GM19395 (cell line): ENCODE measurements around the gene CISD3.
"Not testable (repeated sequence)": the region's sequence is repeated elsewhere in the genome, so short reads cannot be mapped to it uniquely, and the experiment has no call there.

Experiments
- ATAC-seq: cut with Tn5 transposase; IDR thresholded peaks from one replicate; pipeline ENCODE4 v1.9.1; 2021; ENCODE audit warnings: mild to moderate bottlenecking, moderate library complexity; ENCODE audit not compliant: unreplicated experiment

CISD3 gene

DNA sequence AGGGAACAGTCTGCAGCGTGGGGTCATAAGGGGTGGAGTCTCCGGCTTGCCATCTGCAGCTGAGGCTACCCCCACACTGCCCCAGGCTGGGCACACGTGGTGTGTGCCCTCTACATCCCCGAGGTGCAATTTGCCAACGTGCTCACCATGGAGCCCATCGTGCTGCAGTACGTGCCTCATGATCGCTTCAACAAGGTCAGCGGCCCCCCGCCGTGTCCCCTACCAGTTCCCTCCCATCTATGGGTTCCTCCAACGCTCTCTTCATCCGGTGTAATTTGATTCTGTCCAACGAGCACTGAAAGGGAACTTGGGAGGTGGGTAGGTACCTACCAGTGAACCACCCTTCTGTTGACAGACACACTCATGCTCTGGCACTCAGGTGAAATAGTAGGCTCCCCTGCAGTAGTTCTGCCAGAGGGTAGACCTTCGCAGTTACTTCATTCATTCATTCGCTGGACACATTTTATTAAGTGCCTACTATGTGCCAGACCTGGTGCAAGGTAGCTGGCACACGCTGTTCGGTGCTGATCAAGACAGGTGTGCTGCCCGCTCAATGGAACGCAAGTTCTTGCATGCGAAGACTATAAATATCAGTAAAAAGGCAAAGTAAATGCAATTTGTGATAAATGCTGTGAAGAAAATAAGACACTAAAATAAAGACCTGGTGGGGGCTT, 22.3 kb upstream of the CISD3 start:
- no peak for ATAC-seq

DNA sequence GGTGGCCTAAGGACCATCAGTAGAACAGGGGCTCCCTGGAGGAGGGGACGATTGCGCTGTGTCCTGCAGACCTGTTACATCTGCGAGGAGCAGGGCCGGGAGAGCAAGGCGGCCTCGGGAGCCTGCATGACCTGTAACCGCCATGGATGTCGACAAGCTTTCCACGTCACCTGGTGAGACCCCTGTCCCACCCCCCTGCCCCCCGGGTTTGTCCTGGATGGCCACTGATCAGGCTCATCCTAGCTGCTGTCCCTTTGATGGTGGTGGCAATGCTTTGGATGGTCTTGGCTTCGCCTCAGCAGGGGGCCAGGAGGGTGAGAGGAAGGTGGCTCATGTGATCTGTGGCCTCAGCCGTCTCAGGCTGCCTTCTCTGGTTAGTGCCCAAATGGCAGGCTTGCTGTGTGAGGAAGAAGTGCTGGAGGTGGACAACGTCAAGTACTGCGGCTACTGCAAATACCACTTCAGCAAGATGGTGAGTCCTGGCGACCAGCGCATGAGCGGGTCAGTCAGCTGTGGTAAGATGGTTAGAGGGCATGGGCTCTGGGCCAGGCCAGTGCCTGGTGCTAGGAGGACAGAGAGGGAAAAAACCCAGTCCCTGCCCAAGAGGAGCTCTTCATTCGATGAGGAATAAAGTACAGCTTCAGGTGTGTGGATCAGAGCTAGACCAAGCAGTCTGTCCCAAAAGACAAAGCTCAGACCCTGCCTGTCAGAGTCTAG, 20.9 kb upstream of the CISD3 start:
- ATAC-seq = no peak

DNA sequence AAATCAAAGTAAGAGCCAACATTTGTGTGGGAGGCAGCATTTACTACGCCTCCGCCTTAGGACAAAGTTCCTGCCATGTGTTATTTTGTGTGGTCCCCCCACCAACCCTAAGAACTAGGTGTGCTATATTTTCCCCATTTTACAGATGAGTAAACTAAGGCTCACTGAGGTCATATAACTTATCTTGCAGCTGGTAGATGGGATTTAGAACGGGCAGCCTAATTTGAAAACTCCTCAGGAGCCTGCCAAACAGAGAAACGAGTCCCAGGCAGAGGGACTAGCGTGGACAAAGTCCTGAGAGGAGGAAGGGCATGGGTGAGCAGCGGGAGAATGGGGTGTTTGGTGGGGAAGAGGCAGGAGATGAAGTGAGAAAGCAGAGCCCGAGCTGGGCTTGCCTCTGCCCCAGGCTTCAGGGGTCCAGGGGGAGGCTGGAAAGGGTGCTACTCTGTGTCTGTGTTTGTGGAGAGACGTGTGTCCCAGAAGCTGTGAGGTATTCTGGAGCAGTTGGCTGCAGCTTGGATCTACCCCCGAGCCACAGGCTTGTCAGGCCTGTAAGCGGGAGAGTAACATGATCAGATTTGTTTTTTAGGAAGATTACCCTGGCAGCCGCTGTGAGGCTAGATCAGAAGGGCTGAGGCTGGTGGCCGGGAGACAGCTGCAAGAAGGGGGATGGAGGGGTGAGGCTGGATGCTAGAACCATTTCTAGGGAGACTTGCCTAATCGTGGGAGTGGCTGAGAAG, 20.1 kb upstream of the CISD3 start:
- ATAC-seq = no peak

DNA sequence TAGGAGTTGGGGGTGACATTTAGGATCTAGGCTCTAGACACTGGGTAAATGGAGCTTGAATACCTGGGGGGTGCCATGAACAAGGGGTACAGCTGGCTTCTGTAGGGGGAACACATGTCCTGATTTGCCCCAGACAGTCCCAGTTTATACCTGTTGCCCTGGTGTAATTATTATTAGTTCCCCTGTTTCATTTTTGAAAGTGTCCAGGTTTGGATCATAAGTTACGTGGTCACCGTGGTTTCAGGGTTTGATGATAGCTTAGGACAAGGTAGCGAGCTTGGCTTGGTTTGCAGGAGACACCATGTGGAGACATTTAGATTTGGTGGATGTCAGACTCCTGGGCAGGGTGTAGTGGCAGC, 19.6 kb upstream of the CISD3 start:
- ATAC-seq = no peak

DNA sequence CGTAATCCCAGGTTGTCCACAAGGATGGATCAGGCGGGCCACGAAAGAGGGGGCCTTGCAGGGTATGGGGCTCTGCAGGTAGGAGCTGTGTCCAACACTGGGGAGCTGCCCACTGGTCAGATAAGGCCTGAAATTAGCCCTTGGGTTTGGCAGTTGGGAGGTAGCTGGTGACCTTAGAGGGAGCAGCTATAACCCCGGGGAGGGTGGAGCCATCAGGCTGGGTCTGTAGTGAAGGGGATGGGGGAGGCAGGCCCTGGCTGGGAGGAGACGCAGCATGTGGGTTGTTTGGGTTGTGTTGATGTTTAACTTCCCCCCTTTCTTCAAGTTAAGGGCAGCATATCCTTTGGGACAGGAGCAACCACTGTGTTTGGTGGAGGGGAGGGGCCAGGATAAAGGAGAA, 19.2 kb upstream of the CISD3 start:
- ATAC-seq = no peak

DNA sequence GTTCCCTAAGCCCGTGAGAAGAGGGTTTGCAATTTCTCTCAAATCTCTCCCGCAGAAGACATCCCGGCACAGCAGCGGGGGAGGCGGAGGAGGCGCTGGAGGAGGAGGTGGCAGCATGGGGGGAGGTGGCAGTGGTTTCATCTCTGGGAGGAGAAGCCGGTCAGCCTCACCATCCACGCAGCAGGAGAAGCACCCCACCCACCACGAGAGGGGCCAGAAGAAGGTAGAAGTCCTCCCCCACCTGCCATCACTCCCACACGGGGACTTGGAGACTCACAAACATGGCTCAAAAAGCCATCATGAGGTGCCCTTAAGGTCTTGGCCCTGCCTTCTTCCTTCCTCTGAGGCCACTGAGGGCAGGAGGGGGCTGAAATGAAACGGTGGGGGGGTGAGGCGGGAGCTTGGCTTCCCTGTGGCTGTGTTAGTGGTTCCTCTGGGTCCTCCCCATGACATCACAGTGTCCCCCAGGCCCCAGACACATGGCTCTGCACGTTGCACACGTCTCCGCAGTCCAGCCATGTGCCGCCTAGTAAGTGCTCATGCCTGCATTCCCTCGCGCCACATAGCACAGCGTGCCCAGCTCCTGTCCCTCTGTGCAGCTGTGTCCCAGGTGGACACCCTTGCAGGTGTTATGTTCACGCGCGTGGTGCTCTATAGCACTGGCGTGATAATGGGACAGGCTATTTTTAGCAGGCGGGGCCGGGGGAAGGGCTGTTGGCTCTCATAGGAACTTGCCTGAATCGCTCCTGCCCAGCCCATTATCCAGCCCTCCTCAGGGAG, 18.2 kb upstream of the CISD3 start:
- no peak for ATAC-seq

DNA sequence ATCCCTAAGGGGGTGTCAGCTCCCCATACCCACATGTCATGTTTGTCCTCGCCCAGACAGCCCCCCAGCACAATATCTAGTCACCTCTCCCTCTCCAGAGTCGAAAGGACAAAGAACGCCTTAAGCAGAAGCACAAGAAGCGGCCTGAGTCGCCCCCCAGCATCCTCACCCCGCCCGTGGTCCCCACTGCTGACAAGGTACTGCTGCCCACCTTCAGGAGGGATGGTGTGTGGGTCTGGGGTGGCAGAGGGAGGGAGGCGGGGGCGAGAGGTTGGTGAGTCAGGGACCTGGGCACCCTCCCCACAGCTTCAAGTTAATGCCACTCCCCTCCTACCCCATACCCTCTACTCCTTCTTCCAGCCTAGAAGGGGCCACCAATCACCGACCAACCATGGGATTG, 17.5 kb upstream of the CISD3 start:
- no peak for ATAC-seq

DNA sequence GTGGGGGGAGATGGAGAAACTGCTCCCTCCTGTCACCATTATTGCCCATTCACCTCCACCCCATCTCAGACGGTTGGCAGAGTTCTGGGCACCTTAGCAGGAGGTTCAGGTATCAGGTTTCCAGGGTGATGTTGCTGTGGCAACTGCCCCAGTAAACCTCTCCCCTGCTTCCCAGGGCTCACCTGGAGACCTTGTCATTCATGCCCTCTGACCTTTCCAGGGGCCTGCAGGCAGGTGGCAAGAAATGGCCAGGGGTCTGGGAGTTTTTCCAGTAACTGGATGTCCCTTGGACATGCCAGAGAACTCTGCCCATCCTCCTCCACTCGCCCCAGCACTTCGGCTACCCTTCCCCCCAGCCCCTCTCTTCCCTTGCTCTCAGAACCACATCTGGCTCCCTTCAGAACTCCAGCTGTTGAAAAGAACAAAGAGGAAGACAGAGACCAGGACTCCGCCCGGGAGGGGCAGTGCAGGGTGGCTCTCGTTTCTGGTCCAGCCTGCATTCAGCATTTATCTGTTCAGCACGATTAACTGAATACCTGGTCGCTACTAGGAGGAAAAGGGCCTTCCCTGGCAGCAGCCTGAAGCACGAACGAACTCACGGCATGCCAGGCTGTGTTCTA, 16.6 kb upstream of the CISD3 start:
- no peak for ATAC-seq

DNA sequence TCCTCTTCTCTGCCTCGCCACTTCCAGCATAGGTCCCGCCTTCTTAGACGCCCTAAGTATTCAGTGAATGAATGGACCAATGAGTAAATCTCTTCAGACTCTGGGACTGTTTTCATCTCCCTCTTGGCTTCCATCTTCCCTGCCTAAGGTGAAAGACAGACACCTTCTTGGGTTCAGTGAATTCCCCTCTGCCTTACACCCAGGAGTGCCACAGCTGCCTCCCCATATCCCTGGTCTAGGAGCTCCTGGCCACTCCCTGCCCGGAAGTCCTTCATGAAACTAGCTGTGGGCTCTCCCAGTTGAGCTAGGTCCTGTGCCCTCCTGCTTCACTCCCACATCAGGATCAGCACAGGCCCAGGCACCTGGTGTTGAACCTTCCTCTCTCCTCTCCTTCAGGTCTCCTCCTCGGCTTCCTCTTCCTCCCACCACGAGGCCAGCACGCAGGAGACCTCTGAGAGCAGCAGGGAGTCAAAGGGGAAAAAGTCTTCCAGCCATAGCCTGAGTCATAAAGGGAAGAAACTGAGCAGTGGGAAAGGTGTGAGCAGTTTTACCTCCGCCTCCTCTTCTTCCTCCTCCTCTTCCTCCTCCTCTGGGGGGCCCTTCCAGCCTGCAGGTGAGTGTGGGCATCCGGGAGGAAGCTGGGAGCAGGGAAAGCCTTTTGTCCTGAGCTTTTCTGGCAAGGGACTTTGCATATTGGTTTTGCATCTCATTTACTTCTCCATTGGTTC, 14.8 kb upstream of the CISD3 start:
- no peak for ATAC-seq

DNA sequence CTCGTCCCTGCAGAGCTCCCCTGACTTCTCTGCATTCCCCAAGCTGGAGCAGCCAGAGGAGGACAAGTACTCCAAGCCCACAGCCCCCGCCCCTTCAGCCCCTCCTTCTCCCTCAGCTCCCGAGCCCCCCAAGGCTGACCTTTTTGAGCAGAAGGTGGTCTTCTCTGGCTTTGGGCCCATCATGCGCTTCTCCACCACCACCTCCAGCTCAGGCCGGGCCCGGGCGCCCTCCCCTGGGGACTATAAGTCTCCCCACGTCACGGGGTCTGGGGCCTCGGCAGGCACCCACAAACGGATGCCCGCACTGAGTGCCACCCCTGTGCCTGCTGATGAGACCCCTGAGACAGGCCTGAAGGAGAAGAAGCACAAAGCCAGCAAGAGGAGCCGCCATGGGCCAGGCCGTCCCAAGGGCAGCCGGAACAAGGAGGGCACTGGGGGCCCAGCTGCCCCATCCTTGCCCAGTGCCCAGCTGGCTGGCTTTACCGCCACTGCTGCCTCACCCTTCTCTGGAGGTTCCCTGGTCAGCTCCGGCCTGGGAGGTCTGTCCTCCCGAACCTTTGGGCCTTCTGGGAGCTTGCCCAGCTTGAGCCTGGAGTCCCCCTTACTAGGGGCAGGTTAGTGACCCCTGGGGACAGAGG, 13.7 kb upstream of the CISD3 start:
- ATAC-seq = no peak

DNA sequence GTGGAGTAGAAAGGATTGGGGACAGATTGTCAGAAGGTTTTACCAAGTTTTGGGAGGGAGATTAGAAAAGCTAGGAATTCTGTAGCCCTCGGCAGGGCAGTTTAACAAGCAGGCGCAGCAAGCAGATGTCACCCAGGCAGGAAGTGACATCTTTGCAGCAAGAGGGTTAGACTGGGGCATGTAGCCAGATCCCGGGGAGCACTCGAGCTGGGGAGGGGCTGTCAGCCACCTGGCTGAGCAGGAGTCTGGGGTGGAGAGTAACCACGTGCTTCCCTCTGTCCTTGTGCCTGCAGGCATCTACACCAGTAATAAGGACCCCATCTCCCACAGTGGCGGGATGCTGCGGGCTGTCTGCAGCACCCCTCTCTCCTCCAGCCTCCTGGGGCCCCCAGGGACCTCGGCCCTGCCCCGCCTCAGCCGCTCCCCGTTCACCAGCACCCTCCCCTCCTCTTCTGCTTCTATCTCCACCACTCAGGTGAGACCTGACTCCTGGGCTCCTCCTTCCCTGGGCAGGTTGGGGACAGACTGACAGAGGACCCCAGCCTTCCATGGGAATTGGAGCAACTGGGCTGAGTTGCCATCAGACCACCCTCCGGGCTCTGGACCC, 12.9 kb upstream of the CISD3 start:
- ATAC-seq = no peak

DNA sequence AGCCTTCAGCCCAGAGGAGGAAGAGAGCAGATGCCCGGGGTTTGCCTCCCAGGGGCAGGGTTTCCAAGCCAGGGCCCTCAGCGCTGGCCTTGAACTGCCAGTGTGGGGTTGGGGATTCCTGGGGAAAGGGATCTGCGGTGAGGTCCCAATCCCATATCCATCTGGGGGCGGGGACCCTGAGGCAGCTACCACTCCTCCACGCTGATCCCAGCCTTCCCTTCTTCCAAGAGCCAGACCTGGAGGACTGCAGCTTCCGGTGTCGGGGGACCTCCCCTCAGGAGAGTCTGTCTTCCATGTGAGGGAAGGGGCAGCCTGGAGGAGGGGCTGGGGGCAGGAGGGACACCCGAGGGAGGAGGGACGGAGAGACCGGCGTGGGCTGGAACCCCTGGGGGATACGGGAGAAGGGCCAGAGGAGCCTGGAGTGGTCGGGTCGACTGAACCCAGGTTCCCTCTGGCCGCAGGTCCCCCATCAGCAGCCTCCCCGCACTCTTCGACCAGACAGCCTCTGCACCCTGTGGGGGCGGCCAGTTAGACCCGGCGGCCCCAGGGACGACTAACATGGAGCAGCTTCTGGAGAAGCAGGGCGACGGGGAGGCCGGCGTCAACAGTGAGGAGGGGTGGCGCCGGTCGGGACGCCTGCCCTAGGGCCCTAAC, 10.7 kb upstream of the CISD3 start:
- no peak for ATAC-seq

DNA sequence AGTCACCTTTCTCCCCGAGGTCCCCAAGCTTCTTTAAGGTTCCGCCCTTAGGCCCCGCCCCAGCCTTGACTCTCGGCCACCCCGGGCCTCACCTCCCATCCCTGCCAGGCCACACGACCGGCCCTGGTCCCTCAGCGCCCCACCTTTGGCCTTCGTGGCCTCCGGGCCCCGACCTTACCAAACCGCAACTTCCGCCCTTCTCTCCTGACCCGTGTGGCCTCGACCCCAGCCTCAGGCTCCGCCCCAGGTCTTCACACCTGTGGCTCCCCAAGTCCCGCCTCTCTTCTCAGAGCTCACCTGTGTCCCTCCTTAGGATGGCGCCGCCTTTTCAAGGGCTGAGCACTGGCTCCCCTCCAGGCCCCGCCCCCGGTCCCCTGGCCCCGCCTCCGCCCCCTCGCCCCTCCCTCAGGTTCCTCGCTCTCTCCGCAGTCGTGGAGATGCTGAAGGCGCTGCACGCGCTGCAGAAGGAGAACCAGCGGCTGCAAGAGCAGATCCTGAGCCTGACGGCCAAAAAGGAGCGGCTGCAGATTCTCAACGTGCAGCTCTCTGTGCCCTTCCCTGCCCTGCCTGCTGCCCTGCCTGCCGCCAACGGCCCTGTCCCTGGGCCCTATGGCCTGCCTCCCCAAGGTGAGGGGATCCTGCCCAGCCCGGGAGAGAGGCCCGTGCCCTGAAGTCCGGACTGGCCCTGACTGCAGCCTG, 10.0 kb upstream of the CISD3 start:
- ATAC-seq = no peak

DNA sequence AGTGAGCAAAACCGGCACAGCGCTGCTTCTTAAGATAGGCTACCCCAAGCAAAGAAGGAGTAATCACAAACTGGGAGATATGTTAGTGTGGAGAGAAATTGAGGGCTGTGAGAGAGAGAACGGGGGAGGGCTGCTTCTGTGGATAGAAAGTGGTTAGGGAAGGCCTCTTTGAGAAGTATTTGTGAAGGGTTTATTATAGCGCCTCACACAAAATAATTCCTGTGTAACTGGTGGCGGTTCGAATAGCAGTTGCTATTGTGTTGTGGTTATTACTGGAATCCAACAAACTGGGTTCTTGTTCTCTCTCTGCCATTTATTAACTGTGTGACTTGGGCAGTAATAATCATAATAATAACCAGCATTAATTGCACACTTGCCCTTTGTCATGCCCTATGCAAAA, 9.2 kb upstream of the CISD3 start:
- no peak for ATAC-seq

DNA sequence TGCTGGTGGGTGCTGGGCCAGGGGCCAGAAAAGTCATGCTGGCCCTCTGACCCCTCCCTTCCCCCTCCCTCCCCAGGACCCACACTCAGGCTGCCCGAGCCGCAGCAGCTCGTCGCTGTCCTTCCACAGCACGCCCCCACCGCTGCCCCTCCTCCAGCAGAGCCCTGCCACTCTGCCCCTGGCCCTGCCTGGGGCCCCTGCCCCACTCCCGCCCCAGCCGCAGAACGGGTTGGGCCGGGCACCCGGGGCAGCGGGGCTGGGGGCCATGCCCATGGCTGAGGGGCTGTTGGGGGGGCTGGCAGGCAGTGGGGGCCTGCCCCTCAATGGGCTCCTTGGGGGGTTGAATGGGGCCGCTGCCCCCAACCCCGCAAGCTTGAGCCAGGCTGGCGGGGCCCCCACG, 8.3 kb upstream of the CISD3 start:
- no peak for ATAC-seq

DNA sequence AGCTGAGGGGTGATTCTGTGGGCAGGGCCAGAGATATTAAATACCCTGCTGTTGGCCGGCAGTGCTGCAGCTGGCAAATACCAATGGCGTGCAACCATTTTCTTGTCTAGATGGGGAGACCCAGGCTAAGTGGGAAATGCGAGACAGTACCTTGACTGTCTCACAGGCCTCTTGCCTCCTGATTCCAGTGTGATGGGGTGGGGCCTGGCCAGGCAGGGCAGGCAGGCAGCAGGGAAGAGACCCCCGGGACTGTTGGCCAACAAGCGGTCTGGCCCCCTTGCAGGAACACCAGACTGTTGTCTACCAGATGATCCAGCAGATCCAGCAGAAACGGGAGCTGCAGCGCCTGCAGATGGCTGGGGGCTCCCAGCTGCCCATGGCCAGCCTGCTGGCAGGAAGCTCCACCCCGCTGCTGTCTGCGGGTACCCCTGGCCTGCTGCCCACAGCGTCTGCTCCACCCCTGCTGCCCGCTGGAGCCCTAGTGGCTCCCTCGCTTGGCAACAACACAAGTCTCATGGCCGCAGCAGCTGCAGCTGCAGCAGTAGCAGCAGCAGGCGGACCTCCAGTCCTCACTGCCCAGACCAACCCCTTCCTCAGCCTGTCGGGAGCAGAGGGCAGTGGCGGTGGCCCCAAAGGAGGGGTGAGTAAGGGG, 5.7 kb upstream of the CISD3 start:
- ATAC-seq = no peak

DNA sequence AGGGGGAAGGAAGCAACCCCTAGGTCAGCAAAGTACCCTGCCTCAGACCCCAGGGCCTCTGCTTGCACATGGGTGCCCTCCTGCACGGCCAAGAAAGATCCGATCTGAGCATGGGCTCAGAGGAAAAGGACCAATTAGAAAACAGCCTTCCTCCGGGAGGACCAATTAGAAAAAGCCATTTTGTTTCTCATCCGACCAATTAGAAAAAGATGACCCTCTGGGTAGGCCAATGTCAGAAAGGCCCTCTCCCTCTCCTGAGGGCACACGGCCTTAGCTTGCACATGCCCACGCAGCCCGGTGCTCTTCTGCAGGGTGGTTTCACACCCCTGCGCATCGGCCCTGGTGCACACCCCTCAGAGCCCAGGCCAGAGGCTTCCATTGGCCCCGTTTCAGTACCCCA, 5.1 kb upstream of the CISD3 start:
- ATAC-seq = no peak

DNA sequence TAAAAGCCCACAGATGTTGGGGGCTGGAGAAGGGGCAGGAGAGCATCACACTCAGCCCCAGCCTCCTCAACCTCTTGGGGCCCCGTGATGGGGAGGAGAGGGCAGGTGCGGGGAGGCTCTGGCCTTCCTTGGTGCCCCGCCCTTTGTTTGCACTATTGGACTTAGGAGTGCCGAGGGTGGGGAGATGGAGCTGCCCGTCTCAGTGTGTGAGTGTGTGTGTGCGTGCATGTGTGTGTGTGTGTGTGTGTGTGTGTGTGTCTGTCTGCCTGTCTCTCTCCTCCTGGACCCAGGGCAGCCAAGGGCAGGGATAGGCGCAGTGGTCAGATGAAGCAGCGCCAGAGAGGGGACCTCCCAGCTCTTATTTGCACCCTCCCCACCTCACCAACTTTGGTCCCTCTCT, 4.0 kb upstream of the CISD3 start:
- ATAC-seq = not testable (repeated sequence)
